Activated naive CD4-positive, alpha-beta T cell treated with anti-CD3 and anti-CD28 coated beads, Interleukin-2, amount 50 U/mL, for 72 hours (primary cell): ENCODE results near the gene MEGF6. TPM values are rescaled to one million over a fixed set of nuclear protein-coding genes. Genes with fewer than 3 reads are reported as not detected.
A peak's percentile ranks its signal among the peaks of the same experiment; 100 is the strongest.

ENCODE experiments used
- ATAC-seq, 2 donors: fragments of 150-1000 bp; cut with Tn5 transposase; 2 replicates each; pipeline ENCODE4 v1.10.0; 2021; ENCODE audit warnings: mild to moderate bottlenecking in 2 of 2, moderate library complexity in 2 of 2
- DNase-seq, 2 donors: peaks; one replicate each; pipeline ENCODE4 v3.0.0; 2021 to 2022; ENCODE audit warnings: low spot score in 2 of 2
- H3K27ac Mint-ChIP-seq, 2 donors: one replicate each; pipeline ENCODE4 v1.8.0; 2022; ENCODE audit warnings: mild to moderate bottlenecking in 2 of 2, mixed read lengths in 2 of 2
- H3K36me3 Mint-ChIP-seq, 2 donors: one replicate each; pipeline ENCODE4 v1.8.0; 2022; ENCODE audit warnings: mixed read lengths in 2 of 2
- H3K9me3 Mint-ChIP-seq, 2 donors: one replicate each; pipeline ENCODE4 v1.8.0; 2022; ENCODE audit warnings: mixed read lengths in 2 of 2
- total RNA-seq, 2 donors: library from RNA; stranded (reverse); gene quantifications; one replicate each; pipeline ENCODE4 v1.2.3, GENCODE V29; 2022

MEGF6 gene
- 1 to 10 TPM; 4.6 to 7.6 TPM for total RNA-seq

- no peaks in the 10 kb centered on the region for H3K9me3 Mint-ChIP-seq
- DNase-seq, result no peak
- no peaks in the 10 kb centered on the region for H3K36me3 Mint-ChIP-seq
- no peak within 1 kb of the TSS for H3K27ac Mint-ChIP-seq
- ATAC-seq, result peak; percentile 45 to 76
Observed at GRCh38 chr1:3611170-3612019, at the start of gene MEGF6. TSS of gene MEGF6 (minus strand) at chr1:3611508. CDS start at chr1:3611268, 240 bp downstream.

- Mint-ChIP-seq H3K9me3 (no peaks in the 10 kb centered on the region), H3K27ac (no peak overlapping the region)
- peak in 1 of 2 donors; percentile 28 for ATAC-seq
Observed at GRCh38 chr1:3660704-3661103, 49.4 kb upstream of the MEGF6 start.

GRCh38 chr1:3659093-3659492 lies 47.8 kb upstream of the MEGF6 start:
- no peak overlapping the region for H3K27ac Mint-ChIP-seq
- DNase-seq (no peak), ATAC-seq (no peak)
- H3K9me3 Mint-ChIP-seq, result no peaks in the 10 kb centered on the region
- no peaks in the 10 kb centered on the region for H3K36me3 Mint-ChIP-seq

More at GRCh38 chr1:3660704-3661103, 49.4 kb upstream of the MEGF6 start:
- no peaks in the 10 kb centered on the region for H3K36me3 Mint-ChIP-seq
- DNase-seq, result no peak

GRCh38 chr1:3658231-3658615 lies 46.9 kb upstream of the MEGF6 start:
- H3K36me3 Mint-ChIP-seq, result no peaks in the 10 kb centered on the region
- no peak overlapping the region for H3K27ac Mint-ChIP-seq

GRCh38 chr1:3657578-3658230 lies 46.4 kb upstream of the MEGF6 start:
- ATAC-seq (no peak), DNase-seq (no peak)
- Mint-ChIP-seq H3K27ac (no peak overlapping the region), H3K36me3 (no peaks in the 10 kb centered on the region), H3K9me3 (no peaks in the 10 kb centered on the region)

More at GRCh38 chr1:3658231-3658615, 46.9 kb upstream of the MEGF6 start:
- ATAC-seq, result no peak
- no peaks in the 10 kb centered on the region for H3K9me3 Mint-ChIP-seq
- no peak for DNase-seq

GRCh38 chr1:3657096-3657475 lies 45.8 kb upstream of the MEGF6 start:
- DNase-seq (no peak), ATAC-seq (peak in 1 of 2 donors; percentile 14)
- Mint-ChIP-seq H3K9me3 (no peaks in the 10 kb centered on the region), H3K27ac (no peak overlapping the region), H3K36me3 (no peaks in the 10 kb centered on the region)

GRCh38 chr1:3656450-3657095 lies 45.3 kb upstream of the MEGF6 start:
- DNase-seq (no peak), ATAC-seq (peak; percentile 56 to 65)
- Mint-ChIP-seq H3K27ac (no peak overlapping the region), H3K9me3 (no peaks in the 10 kb centered on the region), H3K36me3 (no peaks in the 10 kb centered on the region)

- no peaks in the 10 kb centered on the region for H3K9me3 Mint-ChIP-seq
- no peak for ATAC-seq
- no peaks in the 10 kb centered on the region for H3K36me3 Mint-ChIP-seq
- DNase-seq, result no peak
- no peak overlapping the region for H3K27ac Mint-ChIP-seq
Observed at GRCh38 chr1:3654549-3655281, 43.4 kb upstream of the MEGF6 start.

GRCh38 chr1:3653286-3653618 lies 41.9 kb upstream of the MEGF6 start:
- Mint-ChIP-seq H3K9me3 (no peaks in the 10 kb centered on the region), H3K36me3 (no peaks in the 10 kb centered on the region)
- DNase-seq, result no peak

GRCh38 chr1:3652548-3653285 lies 41.4 kb upstream of the MEGF6 start:
- Mint-ChIP-seq H3K9me3 (no peaks in the 10 kb centered on the region), H3K27ac (no peak overlapping the region), H3K36me3 (no peaks in the 10 kb centered on the region)
- DNase-seq, result no peak
- ATAC-seq, result no peak

More at GRCh38 chr1:3653286-3653618, 41.9 kb upstream of the MEGF6 start:
- no peak overlapping the region for H3K27ac Mint-ChIP-seq
- ATAC-seq, result no peak

- ATAC-seq (no peak), DNase-seq (peak in 1 of 2 donors; percentile 15)
- H3K9me3 Mint-ChIP-seq, result no peaks in the 10 kb centered on the region
- H3K36me3 Mint-ChIP-seq, result no peaks in the 10 kb centered on the region
- H3K27ac Mint-ChIP-seq, result peak within 1 kb of the TSS in 1 of 2 donors; percentile 8
Observed at GRCh38 chr1:3651930-3652547, 40.7 kb upstream of the MEGF6 start, which contains the start of gene TP73. TSS of gene TP73 (plus strand) at chr1:3652516. CDS start at chr1:3682366, 29,850 bp downstream.

GRCh38 chr1:3651026-3651929 lies 40.0 kb upstream of the MEGF6 start:
- Mint-ChIP-seq H3K27ac (peak overlapping the region in 1 of 2 donors; percentile 8), H3K36me3 (no peaks in the 10 kb centered on the region), H3K9me3 (no peaks in the 10 kb centered on the region)
- DNase-seq (peak in 1 of 2 donors; percentile 21), ATAC-seq (no peak)

- no peaks in the 10 kb centered on the region for H3K9me3 Mint-ChIP-seq
- DNase-seq (peak in 1 of 2 donors; percentile 21), ATAC-seq (peak in 1 of 2 donors; percentile 1)
- no peaks in the 10 kb centered on the region for H3K36me3 Mint-ChIP-seq
- H3K27ac Mint-ChIP-seq, result peak overlapping the region in 1 of 2 donors; percentile 78
Observed at GRCh38 chr1:3650248-3651025, 39.1 kb upstream of the MEGF6 start.
